Psoas muscle (tissue), 8 donors: Measurements from ENCODE around the gene CAVIN2. TPM values are rescaled to one million over a fixed set of nuclear protein-coding genes. Genes with fewer than 3 reads are reported as not detected.

Source experiments
- ATAC-seq, 4 donors: fragments of 200-7000 bp; cut with Tn5 transposase; one replicate each; pipeline ENCODE4 v1.9.1; 2020; ENCODE audit warnings: moderate library complexity in 3 of 4, mild to moderate bottlenecking in 2 of 4
- DNase-seq, 2 donors: peaks; one replicate each; pipeline ENCODE4 v3.0.0-alpha.2; 2020
- H3K27ac ChIP-seq: fragments of 200-600 bp; one replicate; pipeline ENCODE4 v1.8.0; 2022
- H3K27me3 ChIP-seq, 3 donors: fragments of 200-600 bp in 1 of 3; one replicate each; pipeline versions ENCODE4 v1.6.1 to v1.8.0; 2013 to 2022; ENCODE audit warnings: low read length in 2 of 3, mild to moderate bottlenecking in 2 of 3, moderate library complexity in 1 of 3; ENCODE audit not compliant: insufficient read depth in 3 of 3
- H3K36me3 ChIP-seq, 2 donors: fragments of 200-600 bp in 1 of 2; one replicate each; pipeline versions ENCODE4 v1.6.1 to v1.8.0; 2013 to 2022; ENCODE audit warnings: low read depth in 1 of 2, mild to moderate bottlenecking in 1 of 2, moderate library complexity in 1 of 2; ENCODE audit not compliant: insufficient read depth in 1 of 2
- H3K4me1 ChIP-seq: fragments of 200-600 bp; one replicate; pipeline ENCODE4 v1.8.0; 2022
- H3K4me3 ChIP-seq: fragments of 200-600 bp; one replicate; pipeline ENCODE4 v1.8.0; 2022; ENCODE audit warnings: mild to moderate bottlenecking
- H3K9me3 ChIP-seq: fragments of 200-600 bp; one replicate; pipeline ENCODE4 v1.8.0; 2022
- WGBS, 3 donors: extraction: QIAGEN DNeasy Blood & Tissue Kit; methylation state at CpG; one replicate each; pipeline versions ENCODE4 v1.1.6 to v1.1.7; 2013; 5-methylcytosine and 5-hydroxymethylcytosine counted together
- intact Hi-C, 2 donors: fragments of 100-400 bp; cut with DNase I; formaldehyde crosslinking; loops; one replicate each; pipeline versions ENCODE4 v1.11.0 to v1.14.2; 2022
- polyA plus RNA-seq, 3 donors: library from polyadenylated mRNA; stranded (reverse); fragments of 200-250 nt; gene quantifications; one replicate each; pipeline ENCODE4 v1.2.3, GENCODE V29; 2013
- total RNA-seq, 4 donors: library from RNA; stranded (reverse); fragmentation: NEBNext Ultra II Directional in 2 of 4; extraction: Animal tissue kit (Norgen Biotek cat#: 25700) in 2 of 4; gene quantifications; one replicate each; pipeline versions ENCODE4 v1.2.1 to v1.2.4, GENCODE V29; 2021 to 2023
- TF ChIP-seq, protein P1 (sequence below): fragments of 200-600 bp; IDR thresholded peaks from one replicate; pipeline ENCODE4 v1.8.0; 2022; ENCODE audit warnings: antibody characterized with exemption
- donor health status: healthy with polysubstance abuse.
- donor health status: DM: no; HTN: no; CAD: no; lungs with moderate emphysema.
- donor health status: Bipolar disorder and iron deficiency.
- donor health status: healthy.
- donor health status: DM: yes; HTN: yes; CAD: no.
- donor health status: DM: no; HTN: no; CAD: no.
- donor health status: DM: no; HTN: no; CAD: no.
- donor health status: DM: yes; HTN: yes; CAD: no.

CAVIN2 gene
- total and polyA plus RNA-seq, 7 donors = 15.9 to 38.7 (median 25.5) TPM

- Histone ChIP-seq H3K4me1 (no peaks in the 10 kb centered on the region), H3K4me3 (no peak overlapping the region), H3K27me3 (no peaks in the 10 kb centered on the region), H3K27ac (peak overlapping the region; percentile 6), H3K9me3 (no peaks in the 10 kb centered on the region), H3K36me3 (no peaks in the 10 kb centered on the region)
- DNase-seq (no peak), ATAC-seq (no peak)
- 67 to 79% (median 74%) methylated on average over 4 of the region's 4 CpGs for WGBS, 3 donors
- TF ChIP-seq, protein P1, sequence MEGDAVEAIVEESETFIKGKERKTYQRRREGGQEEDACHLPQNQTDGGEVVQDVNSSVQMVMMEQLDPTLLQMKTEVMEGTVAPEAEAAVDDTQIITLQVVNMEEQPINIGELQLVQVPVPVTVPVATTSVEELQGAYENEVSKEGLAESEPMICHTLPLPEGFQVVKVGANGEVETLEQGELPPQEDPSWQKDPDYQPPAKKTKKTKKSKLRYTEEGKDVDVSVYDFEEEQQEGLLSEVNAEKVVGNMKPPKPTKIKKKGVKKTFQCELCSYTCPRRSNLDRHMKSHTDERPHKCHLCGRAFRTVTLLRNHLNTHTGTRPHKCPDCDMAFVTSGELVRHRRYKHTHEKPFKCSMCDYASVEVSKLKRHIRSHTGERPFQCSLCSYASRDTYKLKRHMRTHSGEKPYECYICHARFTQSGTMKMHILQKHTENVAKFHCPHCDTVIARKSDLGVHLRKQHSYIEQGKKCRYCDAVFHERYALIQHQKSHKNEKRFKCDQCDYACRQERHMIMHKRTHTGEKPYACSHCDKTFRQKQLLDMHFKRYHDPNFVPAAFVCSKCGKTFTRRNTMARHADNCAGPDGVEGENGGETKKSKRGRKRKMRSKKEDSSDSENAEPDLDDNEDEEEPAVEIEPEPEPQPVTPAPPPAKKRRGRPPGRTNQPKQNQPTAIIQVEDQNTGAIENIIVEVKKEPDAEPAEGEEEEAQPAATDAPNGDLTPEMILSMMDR = no peak
- intact Hi-C loops = no loop called here
Measured at GRCh38 chr2:191853843-191854242, 7.0 kb upstream of the CAVIN2 start.

DNA sequence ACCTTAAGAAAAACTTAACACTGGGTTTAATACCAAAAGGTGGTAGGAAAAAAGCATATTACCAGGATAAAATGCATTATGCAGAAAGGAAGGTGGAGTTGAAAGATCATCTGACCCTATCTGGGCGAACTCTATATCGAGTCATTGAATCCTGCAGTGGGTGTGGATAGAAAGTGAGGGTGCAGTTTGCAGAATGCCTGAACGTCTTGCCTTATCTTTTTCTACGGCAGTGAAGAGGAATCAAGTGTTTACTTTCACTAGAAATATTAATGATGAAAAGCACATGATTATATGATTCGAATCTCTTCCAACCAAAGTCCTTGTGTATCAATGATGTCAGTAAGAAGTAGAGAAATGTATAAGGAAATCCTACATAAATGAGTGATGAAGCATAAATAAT lies 4.3 kb upstream of the CAVIN2 start:
- TF ChIP-seq, protein P1 = no peak
- intact Hi-C loops = no loop called here
- no peak overlapping the region for H3K27ac ChIP-seq
- H3K36me3 ChIP-seq = no peaks in the 10 kb centered on the region
- no peak overlapping the region for H3K4me3 ChIP-seq
- ATAC-seq (no peak), DNase-seq (no peak)
- H3K4me1 ChIP-seq = peaks cover 8% of the 10 kb centered on the region
- 95 to 97% (median 96%) methylated on average over 5 of the region's 5 CpGs for WGBS, 3 donors
- H3K27me3 ChIP-seq = no peaks in the 10 kb centered on the region
- no peaks in the 10 kb centered on the region for H3K9me3 ChIP-seq

DNA sequence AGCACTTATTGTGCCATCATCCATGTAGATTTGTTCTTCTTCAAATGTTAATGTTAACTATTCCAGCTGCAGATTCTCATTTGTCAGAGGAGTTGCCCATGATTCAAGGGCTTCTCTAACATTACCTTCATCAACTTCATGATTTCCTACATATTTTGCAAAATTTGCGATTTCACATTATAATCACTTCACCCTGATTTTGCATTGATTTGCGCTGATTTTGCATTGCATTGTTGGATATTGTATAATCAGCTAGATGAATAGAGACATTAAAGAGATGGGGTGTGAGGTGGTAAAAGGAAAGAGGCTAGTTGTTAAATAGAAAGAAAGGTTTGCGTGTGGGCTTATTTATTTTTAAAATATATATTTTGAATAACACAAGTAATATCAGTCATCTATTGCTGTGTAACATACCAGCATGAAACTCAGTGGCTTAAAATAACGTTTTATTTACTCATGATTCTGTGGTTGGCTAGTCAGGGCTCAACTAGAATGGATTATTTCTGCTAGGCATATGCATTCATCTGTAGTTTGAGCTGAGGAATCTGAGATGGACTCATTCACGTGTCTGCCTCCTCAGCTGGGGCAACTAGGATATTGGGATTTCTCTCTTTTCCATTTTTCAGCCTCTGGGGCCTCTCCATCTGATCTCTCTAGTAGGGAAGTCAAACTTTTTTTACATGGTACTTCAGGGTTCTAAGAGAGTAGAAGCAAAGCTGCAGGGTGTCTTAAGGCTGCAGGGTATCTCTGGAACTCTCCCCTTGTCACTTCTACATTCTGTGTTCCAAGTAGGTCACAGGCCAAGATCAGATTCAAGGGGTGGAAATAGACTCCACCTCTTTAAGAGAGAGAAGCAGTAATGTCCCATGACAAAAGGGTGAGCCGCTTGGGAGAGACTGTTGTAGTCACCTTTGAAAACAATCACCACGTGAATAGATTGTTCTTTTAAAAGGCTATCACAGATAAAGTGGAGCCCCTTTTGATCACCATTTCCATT lies 2.2 kb upstream of the CAVIN2 start:
- intact Hi-C loops = loop anchor here in 1 of 2 donors (10.0 kb wide), 1 partner anchor 146 kb away; no protein-coding TSS in a partner anchor
- Histone ChIP-seq H3K4me1 (peaks cover 8% of the 10 kb centered on the region), H3K9me3 (no peaks in the 10 kb centered on the region), H3K4me3 (no peak overlapping the region), H3K36me3 (no peaks in the 10 kb centered on the region), H3K27me3 (no peaks in the 10 kb centered on the region), H3K27ac (no peak overlapping the region)
- TF ChIP-seq, protein P1 = no peak
- DNase-seq (no peak), ATAC-seq (no peak)
- 61 to 70% (median 64%) methylated on average over 7 of the region's 7 CpGs for whole genome bisulfite sequencing, 3 donors

DNA sequence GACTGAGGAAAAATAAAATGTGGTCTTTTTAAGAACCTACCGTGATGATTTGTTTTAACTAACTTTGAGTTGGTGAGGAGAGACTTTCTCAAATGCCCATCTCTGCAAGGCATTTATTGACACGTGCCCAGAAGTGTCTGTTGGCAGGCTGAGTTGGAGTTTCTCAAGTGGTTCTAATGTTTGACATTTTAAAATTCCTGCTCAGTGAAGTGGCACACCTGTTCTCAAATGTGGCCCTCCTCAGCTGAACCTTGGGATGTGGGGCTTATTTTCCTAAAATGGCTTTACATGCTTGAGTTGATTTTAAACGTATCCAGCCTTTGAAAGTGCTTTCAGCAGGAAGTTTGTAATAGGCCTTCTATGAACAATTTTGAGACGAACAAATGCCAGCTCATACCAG lies 876 bp upstream of the CAVIN2 start:
- peaks cover 8% of the 10 kb centered on the region for H3K4me1 ChIP-seq

More for the DNA sequence above, 876 bp upstream of the CAVIN2 start:
- peak overlapping the region; percentile 56 for H3K27ac ChIP-seq
- no peaks in the 10 kb centered on the region for H3K9me3 ChIP-seq
- no peaks in the 10 kb centered on the region for H3K27me3 ChIP-seq
- 22 to 30% (median 26%) methylated on average over 4 of the region's 4 CpGs for WGBS, 3 donors
- intact Hi-C loops = loop anchor here in 1 of 2 donors (10.0 kb wide), 1 partner anchor 147 kb away; no protein-coding TSS in a partner anchor
- ATAC-seq (no peak), DNase-seq (no peak)
- no peaks in the 10 kb centered on the region for H3K36me3 ChIP-seq
- H3K4me3 ChIP-seq = peak overlapping the region; percentile 66
- TF ChIP-seq, protein P1 = no peak
